Activated T-cell treated with anti-CD3 and anti-CD28 coated beads for 24 hours (primary cell): ENCODE measurements around the gene SLC5A1.
"Not testable (repeated sequence)": the region's sequence is repeated elsewhere in the genome, so short reads cannot be mapped to it uniquely, and the experiment has no call there.

Experiments
- DNase-seq: peaks from one replicate; pipeline ENCODE4 v3.0.0-alpha.2; 2020; ENCODE audit warnings: low read depth

SLC5A1 gene

DNA sequence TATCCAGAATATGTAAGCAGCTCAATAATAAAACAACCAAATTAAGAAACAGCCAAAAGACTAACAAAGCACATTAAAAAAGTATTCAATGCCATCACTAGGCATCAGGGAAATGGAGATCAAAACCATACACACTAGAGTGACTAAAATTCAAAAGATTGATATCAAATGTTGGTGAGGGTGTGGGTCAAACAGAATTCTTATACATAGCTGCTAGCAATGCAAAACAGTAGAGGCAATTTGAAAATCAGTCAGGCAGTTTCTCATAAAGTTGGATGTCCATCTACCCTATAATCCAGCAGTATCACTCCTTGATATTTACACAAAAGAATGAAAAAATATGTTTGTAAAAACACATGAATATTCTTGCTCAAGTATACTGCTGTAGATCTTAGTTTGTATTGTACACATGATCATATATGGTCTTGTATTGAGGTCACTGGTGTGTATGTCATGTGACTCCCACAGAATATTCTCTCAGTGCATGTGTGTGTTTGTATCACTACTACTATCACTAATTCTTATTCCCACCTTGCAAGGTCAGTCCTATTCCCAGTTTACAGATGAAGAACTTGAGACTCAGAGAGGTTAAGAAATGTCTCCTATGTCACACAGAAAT, 54.9 kb downstream of the SLC5A1 start:
- no peak for DNase-seq

DNA sequence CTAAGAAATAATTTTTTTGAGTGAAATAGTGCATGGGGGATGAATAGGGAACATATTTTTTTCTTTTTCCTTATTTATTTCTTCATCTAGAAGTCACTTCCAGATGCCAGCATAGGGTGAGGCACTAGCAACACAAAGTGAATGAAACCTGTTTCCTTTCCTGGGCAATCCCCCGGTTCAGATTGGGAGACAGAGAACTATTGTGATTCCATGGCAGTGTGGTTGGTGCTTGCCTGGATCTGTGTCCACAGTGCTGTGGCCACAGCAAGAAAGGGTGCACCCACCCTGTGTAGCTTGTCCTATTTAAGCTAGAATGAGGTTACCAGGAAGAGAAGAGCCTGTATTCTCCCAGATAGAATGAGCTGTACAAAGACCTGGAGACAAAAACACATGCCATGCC, 57.6 kb downstream of the SLC5A1 start:
- DNase-seq, result no peak

DNA sequence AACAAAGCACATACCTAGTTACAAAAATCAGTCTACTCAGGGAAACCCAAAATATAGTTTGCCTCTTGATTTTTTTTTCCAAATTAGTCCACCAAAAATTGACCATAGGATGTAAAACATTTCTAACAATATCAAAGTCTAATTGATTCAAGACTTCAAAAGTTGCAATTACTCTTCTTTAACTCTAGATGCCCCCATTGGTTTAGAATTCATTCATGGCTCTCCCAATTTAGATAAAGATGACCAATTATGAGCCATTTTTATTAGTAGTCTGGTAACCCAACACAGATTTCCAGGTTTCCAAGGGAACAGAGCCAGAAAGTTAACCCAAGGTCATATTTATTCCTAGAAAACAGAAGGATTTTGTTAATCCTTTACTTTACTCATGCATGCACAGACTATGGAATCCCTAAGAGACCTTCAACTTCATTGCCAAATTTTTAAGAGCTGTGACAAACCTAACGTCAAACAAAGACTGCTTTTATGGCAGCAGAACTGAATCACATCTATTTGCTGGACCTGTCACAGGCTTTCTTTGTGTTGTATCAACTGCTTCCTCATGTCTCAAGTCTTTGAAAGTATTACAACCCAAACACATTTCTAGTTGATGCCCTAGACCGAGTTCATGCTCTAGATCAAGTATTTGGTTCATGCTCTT, 60.7 kb downstream of the SLC5A1 start:
- no peak for DNase-seq

DNA sequence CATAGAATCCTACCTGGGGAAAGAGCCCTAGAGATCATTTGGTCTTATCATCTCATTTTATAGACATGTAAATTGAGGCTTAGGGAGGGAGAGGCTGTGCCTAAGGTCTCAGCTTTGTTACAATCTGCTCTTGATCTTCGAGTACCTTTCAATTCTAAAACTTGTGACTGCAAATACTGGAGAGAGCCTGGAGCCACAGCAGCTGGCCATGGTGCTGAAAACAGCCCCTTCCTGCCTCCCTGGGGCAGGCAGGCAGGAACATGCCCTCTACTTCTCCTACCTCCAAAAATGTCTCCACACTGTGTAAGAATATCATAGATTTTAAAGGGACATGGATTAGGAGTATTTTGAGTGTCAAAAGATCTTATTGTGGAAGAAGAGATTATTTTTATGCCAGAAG, 63.9 kb downstream of the SLC5A1 start:
- DNase-seq, result no peak

- no peak for DNase-seq
Observed at GRCh38 chr22:32112380-32112779, 69.3 kb downstream of the SLC5A1 start.

DNA sequence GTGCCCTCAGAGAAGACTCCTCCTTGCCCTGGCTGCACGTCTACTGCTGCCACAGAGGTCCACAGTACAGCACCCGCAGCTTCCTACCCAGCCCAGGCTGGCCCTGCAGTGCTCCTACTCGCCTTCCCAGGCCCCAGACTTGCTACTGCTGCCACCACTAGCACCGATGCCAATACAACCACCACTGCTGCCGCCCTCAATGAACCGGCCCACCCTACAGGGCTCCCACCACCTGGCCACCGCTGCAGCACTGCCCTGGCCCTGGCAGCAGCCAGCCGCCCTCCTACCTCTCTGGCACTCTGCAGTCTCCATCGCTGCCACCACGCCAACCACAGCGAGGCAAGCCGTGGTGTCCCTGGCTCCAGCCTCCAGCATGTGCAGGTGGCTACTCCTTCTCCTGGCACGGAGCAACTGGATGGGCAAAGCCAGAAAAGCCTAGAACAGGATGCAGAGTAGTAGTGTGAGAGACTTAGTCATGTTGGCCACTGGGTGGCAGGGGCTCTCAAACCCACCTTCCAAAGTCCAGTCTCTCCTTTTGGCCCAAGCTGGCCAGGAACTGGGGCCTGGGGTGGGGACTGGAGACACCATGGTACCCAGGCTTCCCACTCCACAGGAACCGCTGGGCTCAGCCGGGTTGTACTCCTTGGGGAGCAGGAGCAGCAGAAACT, 76.6 kb downstream of the SLC5A1 start:
- DNase-seq, result no peak

- no peak for DNase-seq
Observed at GRCh38 chr22:32120603-32121002, 77.5 kb downstream of the SLC5A1 start.

GRCh38 chr22:32122899-32123298, 79.8 kb downstream of the SLC5A1 start:
- no peak for DNase-seq

- DNase-seq, result no peak
Observed at GRCh38 chr22:32123657-32124056, 80.6 kb downstream of the SLC5A1 start.

- no peak for DNase-seq
Observed at GRCh38 chr22:32127904-32128303, 84.8 kb downstream of the SLC5A1 start.

- DNase-seq, result no peak
Observed at GRCh38 chr22:32130464-32130863, 87.4 kb downstream of the SLC5A1 start.

- no peak for DNase-seq
Observed at GRCh38 chr22:32132126-32132525, 89.1 kb downstream of the SLC5A1 start.

DNA sequence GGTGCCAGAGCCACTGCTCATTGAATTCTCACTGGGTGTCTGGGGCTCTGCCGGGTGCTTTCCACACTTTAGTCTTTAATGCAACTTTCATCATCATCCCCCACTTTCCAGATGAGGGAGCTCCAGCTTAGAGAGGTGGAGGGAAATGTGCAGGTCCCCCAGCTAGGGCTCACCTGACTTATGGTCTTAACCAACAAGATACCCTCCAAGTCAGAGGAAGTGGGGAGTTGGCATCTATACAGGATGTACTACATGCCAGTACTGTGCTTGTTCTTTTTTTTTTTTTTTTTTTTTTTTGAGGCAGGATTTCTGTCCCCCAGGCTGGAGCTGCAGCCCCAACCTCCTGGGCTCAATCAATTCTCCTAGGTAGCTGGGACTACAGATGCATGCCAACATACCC, 89.7 kb downstream of the SLC5A1 start:
- no peak for DNase-seq

GRCh38 chr22:32134796-32135195, 91.7 kb downstream of the SLC5A1 start:
- not testable (repeated sequence) for DNase-seq

- not testable (repeated sequence) for DNase-seq
Observed at GRCh38 chr22:32135958-32136357, 92.9 kb downstream of the SLC5A1 start.

GRCh38 chr22:32136881-32137280, 93.8 kb downstream of the SLC5A1 start:
- not testable (repeated sequence) for DNase-seq

DNA sequence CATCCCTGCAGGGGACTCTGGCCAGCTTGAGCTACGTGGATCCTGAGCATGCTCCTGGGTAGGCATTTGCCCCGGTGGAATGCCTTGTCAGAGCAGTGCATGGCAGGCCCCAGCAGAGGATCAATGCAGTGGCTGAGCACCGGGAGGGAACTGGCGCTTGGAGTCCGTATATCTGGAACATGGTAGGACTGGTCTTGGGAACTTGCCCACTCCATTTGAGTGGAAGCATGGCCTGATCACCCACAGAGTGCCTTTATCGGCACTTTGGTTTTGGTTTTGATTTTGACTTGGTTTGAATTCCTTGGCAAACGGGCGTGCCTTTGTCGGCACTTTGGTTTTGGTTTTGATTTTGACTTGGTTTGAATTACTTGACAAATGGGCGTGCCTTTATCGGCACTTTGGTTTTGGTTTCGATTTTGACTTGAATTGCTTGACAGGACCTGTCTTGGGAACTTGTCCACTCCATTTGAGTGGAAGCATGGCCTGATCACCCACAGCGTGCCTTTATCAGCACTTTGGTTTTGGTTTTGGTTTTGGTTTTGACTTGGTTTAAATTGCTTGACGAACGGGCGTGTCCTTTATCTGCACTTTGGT, 94.8 kb downstream of the SLC5A1 start:
- peak; percentile 58 for DNase-seq

DNA sequence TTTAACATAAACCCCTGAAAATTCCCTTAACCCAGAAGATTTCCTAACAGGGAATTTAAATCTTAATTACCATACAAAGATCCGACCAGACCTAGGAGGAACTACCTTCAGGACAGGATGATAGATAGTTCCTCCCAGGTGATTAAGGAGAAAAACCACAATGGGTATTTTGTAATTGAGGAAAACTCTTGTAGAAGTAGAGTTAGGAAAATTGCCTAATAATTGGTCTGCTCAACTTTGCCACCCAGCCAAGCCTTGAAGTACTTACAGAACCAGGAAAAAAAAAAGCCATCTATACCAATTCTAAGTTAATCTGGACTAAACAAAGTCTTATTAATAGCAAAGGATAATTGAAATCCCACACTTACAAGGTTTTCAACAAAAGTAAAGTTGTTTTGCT, 95.5 kb downstream of the SLC5A1 start:
- not testable (repeated sequence) for DNase-seq

- DNase-seq, result not testable (repeated sequence)
Observed at GRCh38 chr22:32140688-32141087, 97.6 kb downstream of the SLC5A1 start.

GRCh38 chr22:32142600-32142999, 99.5 kb downstream of the SLC5A1 start:
- DNase-seq, result peak; percentile 11

DNA sequence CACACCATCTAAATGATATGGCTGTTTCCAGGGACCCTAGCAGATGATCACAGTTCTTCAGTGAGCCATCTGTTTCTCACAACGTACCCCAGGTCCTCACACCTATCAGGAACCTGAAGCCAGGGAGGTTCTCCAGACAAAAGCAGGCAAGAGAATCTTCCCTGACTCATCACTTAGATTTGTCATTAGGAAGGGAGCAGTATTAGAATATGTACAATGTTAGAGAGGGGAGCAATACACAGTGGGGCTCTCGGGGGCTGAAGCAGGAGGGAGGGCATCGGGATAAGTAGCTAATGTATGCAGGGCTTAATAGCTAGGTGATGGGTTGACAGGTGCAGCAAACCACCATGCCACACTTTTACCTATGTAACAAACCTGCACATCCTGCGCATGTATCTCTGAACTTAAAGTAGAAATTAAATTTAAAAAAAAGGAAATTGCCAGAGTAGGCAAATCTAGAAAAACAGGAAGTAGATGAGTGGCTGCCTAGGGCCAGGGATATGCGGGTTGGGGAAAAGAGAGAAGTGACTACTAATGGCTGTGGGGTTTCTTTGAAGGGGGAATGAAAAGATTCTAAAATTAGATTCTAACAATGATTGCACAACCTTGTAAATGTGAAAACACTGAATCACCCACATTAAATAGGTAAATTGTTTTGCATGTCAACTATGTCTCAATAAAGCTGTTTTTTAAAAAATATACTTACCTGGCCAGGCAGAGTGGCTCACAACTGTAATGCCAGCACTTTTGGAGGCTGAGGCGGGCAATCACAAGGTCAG, 101.6 kb downstream of the SLC5A1 start:
- DNase-seq, result no peak

DNA sequence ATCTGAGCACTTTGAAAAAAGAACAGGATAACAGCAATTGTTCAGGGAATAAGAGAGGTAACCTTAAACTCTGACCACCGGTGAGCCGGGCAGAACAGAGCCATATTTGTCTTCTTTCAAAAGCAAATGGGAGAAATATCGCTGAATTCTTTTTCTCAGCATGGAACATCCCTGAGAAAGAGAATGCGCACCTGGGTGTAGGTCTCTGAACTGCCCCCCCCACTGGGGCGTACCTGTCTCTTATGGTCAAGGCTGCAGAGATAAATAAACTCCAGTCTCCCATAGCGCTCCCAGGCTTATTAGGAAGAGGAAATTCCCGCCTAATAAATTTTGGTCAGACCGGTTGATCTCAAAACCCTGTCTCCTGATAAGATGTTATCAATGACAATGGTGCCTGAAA, 104.1 kb downstream of the SLC5A1 start:
- DNase-seq, result not testable (repeated sequence)
